GM18858 (cell line): ENCODE data around the gene SMOC2.

Experiments used
- ATAC-seq: cut with Tn5 transposase; IDR thresholded peaks from one replicate; pipeline ENCODE4 v1.9.1; 2021; ENCODE audit not compliant: unreplicated experiment

SMOC2 gene

GRCh38 chr6:168415098-168415992 lies 25.6 kb upstream of the SMOC2 start:
- ATAC-seq = no peak

GRCh38 chr6:168415993-168416530 lies 24.9 kb upstream of the SMOC2 start:
- ATAC-seq = no peak

DNA sequence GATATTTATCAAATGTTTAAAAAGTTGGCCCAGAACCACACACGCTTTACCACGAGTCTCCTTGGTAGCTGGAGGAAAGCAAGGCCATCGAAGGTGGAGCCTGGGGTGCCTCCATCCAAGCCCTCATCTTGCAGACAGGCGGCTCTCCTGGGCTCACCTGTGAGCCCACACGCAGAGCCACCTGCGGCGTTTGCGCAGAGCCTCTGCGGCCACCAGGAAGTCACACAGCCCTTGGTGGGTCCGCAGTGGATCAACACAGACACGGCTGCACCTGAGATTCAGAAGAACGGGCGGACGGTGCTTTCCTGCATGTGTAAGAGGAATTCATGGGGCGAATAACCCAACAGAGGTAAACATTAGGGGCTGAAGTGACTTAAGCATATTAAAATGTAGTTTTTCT lies 24.5 kb upstream of the SMOC2 start:
- no peak for ATAC-seq

- ATAC-seq = no peak
Observed at GRCh38 chr6:168417191-168417590, 23.8 kb upstream of the SMOC2 start.

- ATAC-seq = no peak
Observed at GRCh38 chr6:168417679-168418557, 23.1 kb upstream of the SMOC2 start.

DNA sequence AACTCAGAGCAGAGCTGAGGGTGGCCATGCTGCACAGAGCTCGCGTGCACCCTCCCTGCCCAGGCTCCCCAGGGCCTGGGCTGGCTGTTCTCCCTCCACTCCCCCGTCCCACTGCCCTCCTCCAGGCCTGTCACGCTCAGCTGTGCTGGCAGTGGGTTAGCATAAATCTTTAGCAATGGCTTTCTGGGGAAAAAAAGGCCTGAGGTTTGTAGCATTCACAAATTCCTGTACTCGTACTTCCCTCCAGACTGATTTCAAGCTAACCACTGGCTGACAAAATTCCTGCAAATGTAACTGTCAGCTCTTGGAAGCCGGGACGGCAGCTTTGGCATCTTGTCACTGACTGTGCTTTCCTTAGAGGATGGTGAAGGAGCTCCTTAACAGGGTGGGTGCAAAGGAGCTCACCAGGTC lies 22.3 kb upstream of the SMOC2 start:
- no peak for ATAC-seq

- ATAC-seq = no peak
Observed at GRCh38 chr6:168419569-168419968, 21.4 kb upstream of the SMOC2 start.

GRCh38 chr6:168420084-168420483 lies 20.9 kb upstream of the SMOC2 start:
- ATAC-seq = no peak

DNA sequence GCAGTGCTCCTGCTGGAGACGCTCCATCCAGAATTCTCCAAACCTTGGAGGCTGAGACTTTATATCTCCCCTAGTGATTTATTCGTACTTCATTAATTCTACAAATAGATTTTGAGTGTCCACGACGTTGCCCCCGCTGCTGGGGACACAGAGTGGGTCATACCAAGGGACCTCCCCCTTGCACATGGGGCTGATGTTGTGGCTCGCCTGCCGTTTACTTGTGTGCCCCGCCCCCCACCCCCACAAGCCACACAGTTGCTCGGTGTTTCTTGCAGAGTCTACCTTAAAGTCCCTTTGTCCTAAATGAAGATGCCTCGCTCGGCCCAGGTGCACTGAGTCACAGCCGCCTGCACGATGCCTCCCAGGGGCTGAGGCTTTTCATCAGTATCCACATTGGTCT lies 20.3 kb upstream of the SMOC2 start:
- ATAC-seq = no peak

- no peak for ATAC-seq
Observed at GRCh38 chr6:168427184-168427583, 13.8 kb upstream of the SMOC2 start.

DNA sequence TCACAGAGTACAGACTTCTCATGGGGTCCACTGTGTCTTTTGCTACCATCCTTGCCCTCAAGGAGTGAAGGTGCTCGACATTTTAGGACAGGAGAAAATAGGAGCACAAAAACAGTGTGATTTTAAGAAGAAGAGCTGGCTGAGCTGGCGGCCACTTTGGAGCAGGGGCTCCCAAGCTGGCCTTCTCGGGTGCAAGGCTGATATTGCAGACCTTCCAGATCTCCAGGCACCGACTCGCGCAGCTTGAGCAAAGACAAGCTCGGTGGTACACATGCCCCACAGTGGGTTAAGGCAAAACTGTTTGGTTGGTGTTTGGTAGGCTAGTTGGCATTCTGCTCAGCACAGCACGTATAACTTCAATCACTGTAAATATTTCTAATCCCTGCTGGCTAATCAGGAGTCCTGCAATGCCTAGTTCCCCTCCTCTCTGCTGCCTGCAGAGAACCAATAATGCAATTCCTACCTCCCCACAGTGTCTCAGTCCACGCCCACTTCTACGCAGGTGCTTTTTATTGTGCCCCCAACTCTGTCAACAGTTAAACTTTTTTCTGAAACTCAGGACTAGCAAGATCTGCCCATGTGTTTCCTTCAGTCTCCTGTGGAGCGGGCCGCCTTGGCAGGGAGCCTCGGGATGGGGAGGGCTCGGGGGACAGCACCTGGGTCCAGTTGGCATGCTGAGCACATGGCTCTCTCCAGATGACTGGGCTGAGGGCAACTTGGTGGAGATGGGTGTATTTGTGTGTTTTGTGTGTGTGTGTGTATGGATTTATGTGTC lies 12.7 kb upstream of the SMOC2 start:
- ATAC-seq = no peak

DNA sequence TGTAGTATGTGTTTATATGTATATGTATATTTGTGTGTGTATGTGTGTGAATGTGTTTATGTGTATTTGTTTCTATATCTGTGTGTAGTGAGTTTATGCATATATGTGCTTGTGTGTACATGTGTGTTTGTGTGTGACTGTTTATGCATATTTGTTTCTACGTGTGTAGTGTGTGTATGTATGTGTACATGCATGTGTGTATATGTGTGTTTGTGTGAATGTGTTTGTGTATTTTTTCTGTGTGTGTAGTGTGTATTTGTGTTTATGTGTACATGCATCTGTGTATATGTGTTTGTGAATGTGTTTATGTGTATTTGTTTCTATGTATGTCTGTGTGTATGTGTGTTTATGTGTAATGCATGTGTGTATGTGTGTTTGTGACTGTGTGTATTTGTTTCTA lies 12.1 kb upstream of the SMOC2 start:
- ATAC-seq = no peak

- no peak for ATAC-seq
Observed at GRCh38 chr6:168432196-168432595, 8.8 kb upstream of the SMOC2 start.

DNA sequence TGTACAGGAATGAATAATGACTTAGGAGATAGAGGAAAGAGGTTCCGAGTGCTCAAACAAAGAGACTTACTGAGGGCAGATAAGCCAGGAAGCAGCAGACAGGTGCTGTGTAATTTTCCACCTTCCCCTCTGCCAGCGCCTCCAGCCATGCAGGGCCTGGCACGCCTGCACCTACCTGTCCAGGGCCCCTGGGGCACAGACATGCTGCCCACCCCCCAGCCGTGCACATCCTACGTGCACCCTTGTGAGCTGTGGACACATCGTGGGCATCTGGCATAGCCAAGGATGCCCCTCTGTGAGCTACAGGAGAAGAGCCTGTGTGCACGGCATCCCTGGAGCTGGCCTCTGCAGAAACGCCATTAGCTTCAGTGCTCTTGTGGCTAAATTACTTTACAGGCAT lies 7.1 kb upstream of the SMOC2 start:
- no peak for ATAC-seq

GRCh38 chr6:168434505-168434904 lies 6.5 kb upstream of the SMOC2 start:
- no peak for ATAC-seq

GRCh38 chr6:168437751-168438150 lies 3.2 kb upstream of the SMOC2 start:
- no peak for ATAC-seq

DNA sequence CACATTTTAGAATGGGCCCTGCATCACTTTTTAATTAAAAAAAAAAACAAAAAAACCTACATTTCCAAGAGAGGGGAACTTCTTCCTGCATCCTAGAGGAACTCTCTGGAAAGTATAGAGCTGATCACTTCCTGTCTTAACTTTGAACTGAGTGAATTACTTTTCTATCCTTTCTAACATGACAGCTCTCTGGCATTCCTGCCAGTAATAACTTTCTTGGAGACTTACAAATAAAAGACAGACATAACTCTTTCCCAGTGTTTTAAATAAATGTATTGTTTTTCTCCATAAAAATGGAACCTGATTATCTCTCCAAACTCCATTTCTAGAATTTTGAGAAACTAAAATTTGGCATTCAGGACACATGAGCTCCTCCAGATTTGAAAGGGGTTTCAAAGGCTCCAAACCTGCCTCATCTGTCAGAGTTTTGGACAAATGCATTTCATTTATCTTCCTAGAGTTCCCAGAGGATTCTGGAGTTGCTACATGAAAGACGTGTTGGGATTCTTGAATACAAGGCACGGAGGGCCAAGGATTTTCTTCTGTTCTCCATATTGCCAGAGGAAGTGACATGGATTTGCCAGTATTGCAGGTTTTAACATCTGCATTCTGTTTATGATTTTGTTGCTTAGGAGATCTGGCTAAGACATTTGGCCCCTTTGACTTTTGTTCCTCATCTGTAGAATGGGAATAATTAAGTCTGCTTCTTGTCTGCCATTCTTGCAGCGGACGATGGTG lies 2.0 kb upstream of the SMOC2 start:
- ATAC-seq = no peak

DNA sequence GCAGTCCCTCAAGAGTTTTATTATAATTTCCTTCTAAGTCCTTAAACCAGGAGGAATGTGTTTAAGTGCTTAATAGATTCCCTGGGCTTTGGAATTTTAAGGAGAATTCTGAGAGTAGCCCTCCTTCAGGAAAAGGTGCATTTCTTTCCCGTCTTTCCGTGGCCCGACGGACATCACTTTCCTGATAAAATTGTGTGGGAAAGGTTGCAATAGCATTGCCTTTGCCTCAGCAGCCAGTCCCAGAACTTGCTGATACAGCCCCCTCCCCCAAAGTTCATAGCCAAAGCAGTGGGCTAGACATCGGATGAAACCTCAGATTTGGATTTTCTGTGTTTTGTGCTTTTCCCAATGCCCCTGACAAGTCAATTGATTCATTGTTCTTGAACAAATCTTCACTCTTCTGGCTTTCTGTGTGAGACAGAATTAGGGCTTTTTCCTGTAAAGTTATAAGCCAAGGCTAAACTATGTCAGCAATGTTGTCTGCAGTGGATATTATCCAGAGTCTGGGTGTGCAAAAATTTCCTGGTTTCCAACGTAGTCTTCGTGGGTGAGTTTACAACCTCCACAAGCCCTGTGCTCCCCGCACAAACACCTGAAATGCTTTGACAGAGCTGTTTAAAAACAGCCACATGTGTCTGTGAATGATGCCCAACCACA lies 1.1 kb upstream of the SMOC2 start:
- no peak for ATAC-seq

DNA sequence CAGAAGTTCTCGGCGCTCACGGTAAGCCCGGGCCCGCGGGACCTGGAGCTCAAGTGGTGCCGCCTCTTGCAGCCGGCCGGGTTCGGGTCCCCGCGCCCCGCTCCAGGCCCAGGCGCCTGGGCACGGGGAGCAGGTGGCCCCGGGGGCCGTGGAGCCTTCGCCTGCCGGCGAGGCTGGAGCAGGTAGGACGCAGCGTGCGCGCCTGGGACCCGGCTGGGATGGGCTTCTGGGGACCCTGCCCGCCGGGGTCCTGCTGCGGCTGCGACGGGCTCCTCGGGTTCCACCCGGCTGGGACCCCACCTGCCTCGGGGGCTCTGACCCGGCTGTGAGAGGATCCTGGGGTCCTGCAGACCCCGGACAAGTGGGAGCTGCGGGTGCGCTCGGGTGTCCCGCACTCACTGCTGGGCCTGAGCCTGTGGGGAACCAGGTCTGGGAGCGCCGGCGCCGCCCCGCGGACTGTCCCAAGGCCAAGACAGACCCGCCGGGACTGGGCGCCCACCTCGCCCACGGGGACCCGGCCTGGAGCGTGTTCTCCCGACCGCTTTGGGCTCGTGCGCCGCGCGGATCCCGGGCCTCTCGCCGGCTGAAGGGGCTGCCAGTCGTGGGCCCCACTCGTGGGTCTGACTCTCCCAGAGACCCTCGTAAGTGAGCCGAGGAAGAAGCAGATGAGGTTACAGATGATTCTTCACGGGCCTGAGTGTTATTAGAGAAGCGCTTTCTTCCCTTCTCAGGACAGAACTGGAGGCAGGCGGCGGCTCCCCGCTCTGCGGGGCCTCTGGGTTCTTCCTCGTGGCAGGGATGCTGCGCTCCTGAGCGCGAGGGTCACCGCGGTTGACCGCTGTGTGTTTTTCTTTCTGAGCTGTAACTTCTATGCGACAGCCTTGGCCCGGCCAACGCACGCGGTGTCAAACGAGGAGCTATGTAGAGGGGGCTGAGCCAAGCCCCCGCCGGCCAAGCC lies 729 bp downstream of the SMOC2 start:
- no peak for ATAC-seq
